HEK293 (cell line): ENCODE results near the gene PRMT1.
A peak's percentile ranks its signal among the peaks of the same experiment; 100 is the strongest.

Source experiments
- CTCF ChIA-PET: fragments of 350-600 bp; formaldehyde crosslinking; extraction: SDS; loops from one replicate; lab custom pipeline; 2021; ENCODE audit warnings: antibody characterized with exemption; lab: Yijun Ruan, JAX
- POLR2A ChIA-PET: fragments of 300-600 bp; formaldehyde crosslinking; extraction: SDS; loops from one replicate; lab custom pipeline; 2020; ENCODE audit warnings: antibody characterized with exemption, inconsistent platforms; lab: Yijun Ruan, JAX
- H3K27ac ChIP-seq: fragments of 200-500 bp; sonication (Bioruptor generic); 2 replicates; pipeline ENCODE4 v1.5.1; 2014; ENCODE audit warnings: low read depth, low read length, control low read depth, inconsistent platforms; ENCODE audit errors: extremely low read depth
- H3K36me3 ChIP-seq, 2 experiments: fragments of 200-500 bp in 1 of 2; sonication (Bioruptor generic) in 1 of 2; 1 replicate in 1 of 2; 2 replicates in 1 of 2; pipeline ENCODE4 v1.5.1; 2014 to 2017; ENCODE audit warnings: inconsistent platforms in 2 of 2, low read length in 2 of 2; ENCODE audit not compliant: control insufficient read depth in 2 of 2, insufficient read depth in 1 of 2
- H3K4me1 ChIP-seq: fragments of 200-500 bp; sonication (Bioruptor generic); 2 replicates; pipeline ENCODE4 v1.5.1; 2014; ENCODE audit warnings: mild to moderate bottlenecking, low read length, inconsistent platforms; ENCODE audit not compliant: control insufficient read depth, insufficient read depth
- H3K4me3 ChIP-seq: 2 replicates; pipeline ENCODE4 v1.5.1; 2011; ENCODE audit warnings: low read depth, mild to moderate bottlenecking, control low read depth, low read length, moderate library complexity
- H3K9me3 ChIP-seq: fragments of 200-500 bp; sonication (Bioruptor generic); 2 replicates; pipeline ENCODE4 v1.5.1; 2014; ENCODE audit warnings: low read depth, low read length, inconsistent platforms; ENCODE audit not compliant: control insufficient read depth, insufficient read depth
- EGR2 ChIP-seq: fragments of 450-650 bp; formaldehyde crosslinking; IDR thresholded peaks from 2 replicates; pipeline ENCODE4 v1.5.1; 2016; ENCODE audit warnings: low read depth, missing biosample characterization, missing genetic modification characterization
- KLF9 ChIP-seq: fragments of 450-650 bp; formaldehyde crosslinking; IDR thresholded peaks from 2 replicates; pipeline ENCODE4 v1.5.1; 2016; ENCODE audit warnings: missing biosample characterization, missing genetic modification characterization, low read depth
- MYNN ChIP-seq: fragments of 450-650 bp; formaldehyde crosslinking; IDR thresholded peaks from 2 replicates; pipeline ENCODE4 v1.5.1; 2016; ENCODE audit warnings: missing biosample characterization, missing genetic modification characterization, borderline replicate concordance
- PATZ1 ChIP-seq: fragments of 450-650 bp; formaldehyde crosslinking; IDR thresholded peaks from 2 replicates; pipeline ENCODE4 v1.5.1; 2016; ENCODE audit warnings: missing biosample characterization, missing genetic modification characterization
- PRDM10 ChIP-seq: fragments of 450-650 bp; formaldehyde crosslinking; IDR thresholded peaks from 2 replicates; pipeline ENCODE4 v1.5.1; 2016; ENCODE audit warnings: missing biosample characterization, missing genetic modification characterization
- ZBTB26 ChIP-seq: fragments of 450-650 bp; formaldehyde crosslinking; optimal IDR thresholded peaks from 2 replicates; pipeline ENCODE3; 2016; ENCODE audit warnings: missing biosample characterization, mild to moderate bottlenecking, missing genetic modification characterization
- ZBTB7A ChIP-seq: fragments of 450-650 bp; formaldehyde crosslinking; IDR thresholded peaks from 2 replicates; pipeline ENCODE4 v1.5.1; 2016; ENCODE audit warnings: low read depth, missing biosample characterization, missing genetic modification characterization
- ZFHX2 ChIP-seq: fragments of 450-650 bp; formaldehyde crosslinking; conservative IDR thresholded peaks from 2 replicates; pipeline ENCODE4 v1.5.1; 2016; ENCODE audit warnings: missing biosample characterization, missing genetic modification characterization
- ZNF121 ChIP-seq: fragments of 450-650 bp; formaldehyde crosslinking; IDR thresholded peaks from 2 replicates; pipeline ENCODE4 v1.5.1; 2016; ENCODE audit warnings: missing biosample characterization, missing genetic modification characterization
- ZNF366 ChIP-seq: fragments of 450-650 bp; formaldehyde crosslinking; conservative IDR thresholded peaks from 2 replicates; pipeline ENCODE4 v1.5.1; 2016; ENCODE audit warnings: missing biosample characterization, missing genetic modification characterization
- ZNF48 ChIP-seq: fragments of 450-650 bp; formaldehyde crosslinking; IDR thresholded peaks from 2 replicates; pipeline ENCODE4 v1.5.1; 2016; ENCODE audit warnings: missing biosample characterization, missing genetic modification characterization
- ZNF513 ChIP-seq: fragments of 450-650 bp; IDR thresholded peaks from 2 replicates; pipeline ENCODE4 v1.5.1; 2018; ENCODE audit warnings: missing biosample characterization, missing genetic modification characterization
- ZNF76 ChIP-seq: fragments of 450-650 bp; formaldehyde crosslinking; IDR thresholded peaks from 2 replicates; pipeline ENCODE4; 2016; ENCODE audit warnings: low read depth, missing biosample characterization, missing genetic modification characterization, borderline replicate concordance
- ZNF843 ChIP-seq: fragments of 450-650 bp; formaldehyde crosslinking; IDR thresholded peaks from 2 replicates; pipeline ENCODE4 v1.5.1; 2016; ENCODE audit warnings: missing biosample characterization, missing genetic modification characterization

The PRMT1 gene

GRCh38 chr19:49653466-49653806 lies 23.6 kb upstream of the PRMT1 start (continued):
- TF ChIP-seq MYNN (tag by site-specific recombination) (no peak), ZNF513 (tag by site-specific recombination) (peak; percentile 92), EGR2 (tag by site-specific recombination) (peak; percentile 67), KLF9 (tag by site-specific recombination) (no peak), ZFHX2 (tag by site-specific recombination) (peak; percentile 55), ZNF76 (tag by site-specific recombination) (no peak)

GRCh38 chr19:49654581-49654980 lies 22.5 kb upstream of the PRMT1 start:
- POLR2A ChIA-PET, result interaction anchor here (0.6 to 3.7 kb wide), 6 partner anchors 10 to 45 kb away, joined by 3 to 23 read pairs (median 10); partner anchors contain the start of genes BCL2L12, IRF3, RRAS and SCAF1
- CTCF ChIA-PET, result interaction anchor here (1.1 to 1.3 kb wide), 2 partner anchors 12 to 18 kb away, joined by 3 to 4 read pairs; no protein-coding TSS in a partner anchor
- TF ChIP-seq ZNF366 (tag by site-specific recombination), result no peak
- TF ChIP-seq PATZ1 (tag by site-specific recombination), result 0 out of 2 replicates have a peak, but pooled peaks have one; percentile 21
- no peak for TF ChIP-seq ZNF48
- Histone ChIP-seq H3K4me3 (no peak overlapping the region), H3K36me3 (peaks cover 51 to 94% of the 10 kb centered on the region in 2 experiments), H3K4me1 (no peaks in the 10 kb centered on the region), H3K9me3 (no peaks in the 10 kb centered on the region), H3K27ac (no peak overlapping the region)

- Histone ChIP-seq H3K9me3 (no peaks in the 10 kb centered on the region), H3K4me1 (no peaks in the 10 kb centered on the region), H3K27ac (no peak overlapping the region), H3K36me3 (peaks cover 43 to 95% of the 10 kb centered on the region in 2 experiments), H3K4me3 (no peak overlapping the region)
- no peak for TF ChIP-seq PRDM10 (tag by site-specific recombination)
- no peak for TF ChIP-seq ZBTB7A (tag by site-specific recombination)
- no peak for TF ChIP-seq ZBTB26 (tag by site-specific recombination)
- no peak for TF ChIP-seq ZNF843 (tag by site-specific recombination)
- TF ChIP-seq ZNF121 (tag by site-specific recombination), result peak; percentile 94
- ChIA-PET POLR2A (interaction anchor here (0.6 to 3.7 kb wide), 7 partner anchors 9 to 542 kb away, joined by 3 to 23 read pairs (median 10); partner anchors contain the start of genes BCL2L12, IRF3, PRR12 and RRAS), CTCF (interaction anchor here (0.6 to 1.3 kb wide), 3 partner anchors 9 to 149 kb away, joined by 3 to 4 read pairs (median 3); no protein-coding TSS in a partner anchor)
Measured at GRCh38 chr19:49655570-49656455, 21.3 kb upstream of the PRMT1 start.
